Body of pancreas (tissue), 4 donors: ENCODE results near the gene METTL6. TPM values are rescaled to one million over a fixed set of nuclear protein-coding genes. Genes with fewer than 3 reads are reported as not detected.
A peak's percentile ranks its signal among the peaks of the same experiment; 100 is the strongest.
"Not testable (repeated sequence)": the region's sequence is repeated elsewhere in the genome, so short reads cannot be mapped to it uniquely, and the experiment has no call there.

ENCODE experiments used
- ATAC-seq: fragments of 150-250 bp; one replicate; pipeline ENCODE4 v1.9.1; 2016
- DNase-seq, 4 donors: peaks; one replicate each; pipeline ENCODE4 v3.0.0-alpha.2; 2019
- H3K27ac ChIP-seq, 4 donors: fragments of 200-600 bp; sonication (generic); 1 replicate in 3 of 4; 2 replicates in 1 of 4; pipeline versions ENCODE4 v1.5.1 to v1.6.1; 2016 to 2019; ENCODE audit warnings: mild to moderate bottlenecking in 1 of 4, mixed read lengths in 1 of 4, moderate library complexity in 1 of 4
- H3K27me3 ChIP-seq, 2 donors: fragments of 200-600 bp; sonication (generic); one replicate each; pipeline ENCODE4 v1.6.0; 2016; ENCODE audit warnings: mild to moderate bottlenecking in 1 of 2
- H3K36me3 ChIP-seq, 2 donors: fragments of 200-600 bp; sonication (generic); replicated peaks in 1 of 2; 2 replicates each; pipeline ENCODE4 v1.5.1; 2016; ENCODE audit warnings: low read depth in 2 of 2; ENCODE audit not compliant: insufficient read depth in 1 of 2
- H3K4me1 ChIP-seq: fragments of 200-600 bp; sonication (generic); one replicate; pipeline ENCODE4 v1.6.0; 2016
- H3K4me3 ChIP-seq, 2 donors: fragments of 200-600 bp; sonication (generic); 1 replicate in 1 of 2; 2 replicates in 1 of 2; pipeline ENCODE4 v1.5.1; 2016 to 2019
- H3K9me3 ChIP-seq, 3 donors: fragments of 200-600 bp; sonication (generic); 1 replicate in 2 of 3; 2 replicates in 1 of 3; pipeline ENCODE4 v1.5.1; 2016
- POLR2A ChIP-seq, 3 donors: fragments of 450-650 bp; IDR thresholded peaks; one replicate each; pipeline ENCODE4 v1.6.1; 2016; ENCODE audit warnings: antibody characterized with exemption in 3 of 3, mild to moderate bottlenecking in 2 of 3
- WGBS, 2 donors: methylation state at CpG; one replicate each; pipeline ENCODE4 v1.1.5; 2017; 5-methylcytosine and 5-hydroxymethylcytosine counted together
- intact Hi-C: fragments of 100-400 bp; cut with DNase I; formaldehyde crosslinking; loops from one replicate; pipeline ENCODE4 v1.15.1; 2023
- total RNA-seq, 2 donors: library from RNA; depleted of rRNA; stranded (reverse); fragments of >200 nt; gene quantifications; one replicate each; pipeline ENCODE4 v1.1.0, GENCODE V29; 2016
- TF ChIP-seq, protein P1 (sequence below), 7 experiments: fragments of 450-650 bp in 4 of 7; fragments of 200-600 bp in 3 of 7; sonication (generic) in 3 of 7; IDR thresholded peaks; one replicate each; pipeline ENCODE4 v1.5.1; 2016 to 2019; ENCODE audit warnings: antibody characterized with exemption in 7 of 7

Gene METTL6
- total RNA-seq, 2 donors from 2014 or later = 3.3 to 14.5 TPM

DNA sequence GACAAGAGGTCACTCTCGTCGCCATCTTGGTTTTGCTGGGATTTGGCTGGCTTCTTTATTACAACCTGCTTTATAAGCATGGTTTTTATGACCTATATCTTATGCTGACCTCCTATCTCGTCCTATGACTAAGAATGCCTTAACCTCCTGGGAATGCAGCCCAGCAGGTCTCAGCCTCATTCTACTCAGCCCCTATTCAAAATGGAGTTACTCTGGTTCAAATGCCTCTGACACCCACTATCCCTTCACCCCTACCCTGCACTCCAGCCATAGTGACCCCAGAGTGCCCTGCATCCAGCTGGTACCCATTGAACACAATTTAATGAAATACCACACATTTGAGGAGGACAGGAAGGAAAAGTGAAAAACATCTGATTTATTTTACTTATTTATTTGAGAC lies 23.4 kb downstream of the METTL6 start:
- Histone ChIP-seq H3K4me3 (no peak overlapping the region), H3K9me3 (no peaks in the 10 kb centered on the region), H3K36me3 (no peaks in the 10 kb centered on the region), H3K27ac (no peak overlapping the region), H3K27me3 (no peaks in the 10 kb centered on the region), H3K4me1 (no peaks in the 10 kb centered on the region)
- no peak for ATAC-seq
- DNase-seq = no peak
- 93 to 95% methylated on average over 3 of the region's 3 CpGs for WGBS, 2 donors
- no peak for TF ChIP-seq POLR2A (IDR thresholded peaks at IDR 0.05)
- TF ChIP-seq, protein P1, sequence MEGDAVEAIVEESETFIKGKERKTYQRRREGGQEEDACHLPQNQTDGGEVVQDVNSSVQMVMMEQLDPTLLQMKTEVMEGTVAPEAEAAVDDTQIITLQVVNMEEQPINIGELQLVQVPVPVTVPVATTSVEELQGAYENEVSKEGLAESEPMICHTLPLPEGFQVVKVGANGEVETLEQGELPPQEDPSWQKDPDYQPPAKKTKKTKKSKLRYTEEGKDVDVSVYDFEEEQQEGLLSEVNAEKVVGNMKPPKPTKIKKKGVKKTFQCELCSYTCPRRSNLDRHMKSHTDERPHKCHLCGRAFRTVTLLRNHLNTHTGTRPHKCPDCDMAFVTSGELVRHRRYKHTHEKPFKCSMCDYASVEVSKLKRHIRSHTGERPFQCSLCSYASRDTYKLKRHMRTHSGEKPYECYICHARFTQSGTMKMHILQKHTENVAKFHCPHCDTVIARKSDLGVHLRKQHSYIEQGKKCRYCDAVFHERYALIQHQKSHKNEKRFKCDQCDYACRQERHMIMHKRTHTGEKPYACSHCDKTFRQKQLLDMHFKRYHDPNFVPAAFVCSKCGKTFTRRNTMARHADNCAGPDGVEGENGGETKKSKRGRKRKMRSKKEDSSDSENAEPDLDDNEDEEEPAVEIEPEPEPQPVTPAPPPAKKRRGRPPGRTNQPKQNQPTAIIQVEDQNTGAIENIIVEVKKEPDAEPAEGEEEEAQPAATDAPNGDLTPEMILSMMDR (IDR thresholded peaks at IDR 0.05) = no peak
- intact Hi-C loops = no loop called here

DNA sequence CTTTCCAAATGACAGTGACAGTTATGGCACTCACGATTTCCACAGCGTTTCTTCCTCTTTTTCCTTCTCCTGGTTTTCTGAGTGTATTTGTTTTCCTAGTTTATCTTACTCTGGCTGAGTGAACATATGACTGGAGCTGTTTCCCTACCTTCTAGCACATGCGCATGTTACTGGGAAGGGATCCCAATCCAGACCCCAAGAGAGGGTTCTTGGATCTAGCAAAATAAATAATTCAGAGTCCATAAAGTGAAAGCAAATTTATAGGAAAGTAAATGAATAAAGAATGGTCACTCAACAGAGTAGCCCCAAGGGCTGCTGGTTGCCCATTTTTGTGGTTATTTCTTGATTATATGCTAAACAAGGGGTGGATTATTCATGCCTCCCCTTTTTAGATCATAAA lies 23.8 kb downstream of the METTL6 start:
- DNase-seq (no peak), ATAC-seq (no peak)
- H3K4me3 ChIP-seq = no peak overlapping the region
- no peak for TF ChIP-seq POLR2A (IDR thresholded peaks at IDR 0.05)
- H3K4me1 ChIP-seq = no peaks in the 10 kb centered on the region
- WGBS, 2 donors = 48 to 53% methylated on average over 3 of the region's 3 CpGs
- H3K27ac ChIP-seq = no peak overlapping the region
- H3K27me3 ChIP-seq = no peaks in the 10 kb centered on the region
- intact Hi-C loops = no loop called here
- H3K9me3 ChIP-seq = no peaks in the 10 kb centered on the region
- no peaks in the 10 kb centered on the region for H3K36me3 ChIP-seq

DNA sequence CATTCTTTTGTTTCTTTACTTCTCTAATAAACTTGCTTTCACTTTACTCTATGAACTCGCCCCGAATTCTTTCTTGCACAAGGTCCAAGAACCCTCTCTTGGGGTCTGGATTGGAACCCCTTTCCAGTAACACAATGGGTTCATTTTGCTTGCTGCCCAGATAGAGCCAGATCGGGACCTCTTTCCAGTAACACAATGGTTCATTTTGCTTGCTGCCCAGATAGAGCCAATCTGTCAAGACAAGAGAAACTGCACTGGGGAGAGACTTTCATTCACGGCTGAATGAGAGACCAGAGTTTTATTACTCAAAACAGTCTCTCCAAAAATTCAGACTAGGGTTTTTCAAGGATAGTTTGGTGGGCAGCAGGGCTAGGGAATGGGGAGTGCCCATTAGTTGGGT lies 25.4 kb downstream of the METTL6 start:
- no peak for TF ChIP-seq POLR2A (IDR thresholded peaks at IDR 0.05)
- TF ChIP-seq, protein P1 (IDR thresholded peaks at IDR 0.05) = no peak
- ATAC-seq = no peak
- Histone ChIP-seq H3K36me3 (no peaks in the 10 kb centered on the region), H3K4me1 (no peaks in the 10 kb centered on the region), H3K4me3 (no peak overlapping the region), H3K27me3 (no peaks in the 10 kb centered on the region), H3K27ac (no peak overlapping the region), H3K9me3 (no peaks in the 10 kb centered on the region)
- 78 to 84% methylated on average over 4 of the region's 4 CpGs for WGBS, 2 donors
- DNase-seq = no peak
- intact Hi-C loops = no loop called here

DNA sequence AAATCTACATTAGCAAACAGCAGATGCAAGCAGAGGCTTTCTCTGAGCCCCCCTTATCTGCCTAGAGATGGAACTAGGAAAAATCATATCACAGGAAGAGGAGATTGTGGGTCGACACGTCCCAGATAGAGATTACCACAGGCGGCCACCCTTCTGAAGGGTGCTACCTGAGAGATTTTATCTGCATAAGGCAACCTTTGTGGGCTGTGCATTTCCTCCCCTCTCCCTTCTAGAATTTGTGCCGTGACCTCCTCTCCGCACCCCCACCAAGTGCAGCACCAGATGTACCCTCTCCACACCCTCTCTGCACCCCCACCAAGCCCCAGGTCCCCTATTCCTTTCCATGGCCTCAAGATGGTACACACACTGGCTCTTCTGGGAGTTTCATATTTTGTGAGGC lies 27.4 kb downstream of the METTL6 start:
- ATAC-seq = no peak
- intact Hi-C loops = no loop called here
- WGBS, 2 donors = 59 to 72% methylated on average over 5 of the region's 5 CpGs

DNA sequence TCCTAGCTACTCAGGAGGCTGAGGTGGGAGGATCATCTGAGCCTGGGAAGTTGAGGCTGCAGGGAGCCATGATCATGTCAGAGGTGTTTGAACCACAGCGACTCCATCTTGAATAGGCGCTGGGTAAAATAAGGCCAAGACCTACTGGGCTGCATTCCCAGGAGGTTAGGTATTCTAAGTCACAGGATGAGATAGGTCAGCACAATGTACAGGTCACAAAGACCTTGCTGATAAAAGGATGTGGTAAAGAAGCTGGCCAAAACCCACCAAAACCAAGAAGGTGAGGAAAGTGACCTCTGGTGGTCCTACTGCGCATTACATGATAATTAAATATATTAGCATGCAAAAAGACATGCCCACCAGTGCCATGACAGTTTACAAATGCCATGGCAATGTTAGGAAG lies 28.6 kb downstream of the METTL6 start:
- H3K27ac ChIP-seq, H3K27me3 ChIP-seq, H3K4me1 ChIP-seq, H3K4me3 ChIP-seq, DNase-seq, H3K36me3 ChIP-seq, ATAC-seq, H3K9me3 ChIP-seq, intact Hi-C loops: not testable (repeated sequence)
- TF ChIP-seq, protein P1 (IDR thresholded peaks at IDR 0.05) = peak in 2 of 7 experiments; percentile 9 to 18
- 83 to 94% methylated on average over 3 of the region's 3 CpGs for WGBS, 2 donors

More for the DNA sequence above, 27.4 kb downstream of the METTL6 start:
- Histone ChIP-seq H3K9me3 (no peaks in the 10 kb centered on the region), H3K27ac (no peak overlapping the region), H3K27me3 (no peaks in the 10 kb centered on the region), H3K4me1 (no peaks in the 10 kb centered on the region), H3K4me3 (no peak overlapping the region), H3K36me3 (no peaks in the 10 kb centered on the region)
- TF ChIP-seq POLR2A (IDR thresholded peaks at IDR 0.05) = no peak
- TF ChIP-seq, protein P1 (IDR thresholded peaks at IDR 0.05) = no peak
- DNase-seq = no peak

DNA sequence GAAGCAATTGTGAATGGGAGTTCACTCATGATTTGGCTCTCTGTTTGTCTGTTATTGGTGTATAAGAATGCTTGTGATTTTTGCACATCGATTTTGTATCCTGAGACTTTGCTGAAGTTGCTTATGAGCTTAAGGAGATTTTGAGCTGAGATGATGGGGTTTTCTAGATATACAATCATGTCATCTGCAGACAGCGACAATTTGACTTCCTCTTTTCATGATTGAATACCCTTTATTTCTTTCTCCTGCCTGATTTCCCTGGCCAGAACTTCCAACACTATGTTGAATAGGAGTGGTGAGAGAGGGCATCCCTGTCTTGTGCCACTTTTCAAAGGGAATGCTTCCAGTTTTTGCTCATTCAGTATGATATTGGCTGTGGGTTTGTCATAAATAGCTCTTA lies 34.1 kb downstream of the METTL6 start:
- H3K4me1 ChIP-seq, intact Hi-C loops, ATAC-seq, H3K27me3 ChIP-seq, H3K9me3 ChIP-seq, H3K27ac ChIP-seq, H3K36me3 ChIP-seq, H3K4me3 ChIP-seq, DNase-seq: not testable (repeated sequence)
- WGBS, 2 donors = 84 to 92% methylated on average over 2 of the region's 2 CpGs
